Measurements from ENCODE around the gene KCNQ1.

KCNQ1 gene

DNA sequence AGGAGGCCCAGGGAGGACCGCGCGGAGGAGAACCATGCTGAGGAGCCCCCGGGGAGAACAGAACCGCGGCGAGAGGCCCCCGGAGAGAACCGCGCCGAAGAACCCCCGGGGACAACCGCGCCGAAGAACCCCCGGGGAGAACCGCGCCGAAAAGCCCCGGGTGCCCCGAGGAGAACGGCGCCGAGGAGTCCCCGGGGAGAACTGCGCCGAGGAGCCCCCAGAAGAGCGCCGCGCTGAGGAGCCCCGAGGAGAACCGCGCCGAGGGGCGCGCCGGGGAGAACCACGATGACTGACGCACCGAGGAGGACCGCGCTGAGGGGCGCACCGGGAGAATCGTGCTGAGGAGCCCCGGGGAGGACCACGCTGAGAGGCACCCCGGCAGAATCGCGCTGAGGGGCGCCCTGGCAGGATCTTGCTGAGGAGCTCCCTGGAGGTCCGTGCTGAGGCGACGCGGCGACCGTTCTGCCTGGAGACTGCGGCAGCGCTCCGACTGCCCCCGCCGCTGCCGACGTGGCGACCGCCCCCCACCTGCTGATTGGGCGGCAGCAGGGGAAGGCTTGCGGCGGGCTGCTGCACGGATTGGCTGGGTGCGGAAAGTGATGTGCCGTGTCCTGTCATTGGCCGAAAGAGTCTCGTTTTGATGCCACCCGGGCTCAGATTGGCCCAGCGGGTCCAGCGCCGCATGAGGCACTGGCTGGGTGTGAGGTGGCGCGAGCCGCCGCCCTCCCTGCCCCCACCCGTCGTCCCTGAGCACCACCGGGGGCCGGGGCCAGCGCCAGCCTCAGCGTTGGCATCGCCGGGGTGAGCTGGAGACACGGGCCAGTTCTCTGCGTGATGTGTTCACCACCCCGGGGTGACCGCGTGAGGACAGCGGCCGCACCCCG is 255.0 kb downstream of the KCNQ1 start, which contains the start of gene KCNQ1OT1:
TSS of gene KCNQ1OT1 (minus strand) at position 464 of the 884 bp plus-strand sequence.
- peak; percentile 90 for DNase-seq (ENCODE audit: low spot score)

DNA sequence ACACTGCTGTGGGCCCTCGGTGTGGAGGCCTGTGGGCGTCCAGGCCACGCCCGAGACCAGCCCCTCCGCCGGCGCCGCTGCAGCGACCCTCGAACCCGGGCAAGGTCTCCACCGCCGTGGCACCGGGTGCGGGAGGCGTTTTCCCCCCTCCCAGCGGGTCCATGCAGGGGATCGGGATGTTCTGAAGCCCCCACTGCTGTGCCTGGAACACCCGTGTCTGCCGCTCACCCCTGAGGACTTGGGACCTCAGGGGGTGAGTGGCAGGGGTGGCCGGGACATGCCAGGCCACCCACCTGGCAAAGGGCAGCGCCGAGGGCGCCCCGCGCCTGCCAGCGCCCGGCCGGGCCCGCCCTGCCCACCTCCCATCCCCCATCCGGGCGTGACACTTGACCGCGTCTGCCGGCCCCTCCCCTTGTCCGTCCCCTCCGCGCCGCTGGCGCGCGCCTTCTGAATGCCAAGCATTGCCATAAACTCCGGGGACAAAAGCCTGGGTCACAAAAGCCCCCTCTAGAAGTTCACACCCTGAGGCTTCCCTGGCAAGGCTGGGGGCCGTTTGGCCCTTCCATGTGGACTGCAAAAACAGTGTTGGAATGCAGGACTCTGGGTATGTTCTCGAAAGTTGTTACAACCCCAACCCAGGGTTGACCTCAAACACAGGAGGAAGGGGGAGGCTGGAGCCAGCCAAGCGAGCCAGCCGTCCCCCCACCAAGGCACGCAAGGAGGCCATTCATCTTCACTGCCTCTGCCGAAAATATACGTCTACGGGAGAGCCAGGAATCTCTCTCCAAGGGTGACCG is 255.8 kb downstream of the KCNQ1 start:
- DNase-seq (ENCODE audit: low spot score) = peak; percentile 39

DNA sequence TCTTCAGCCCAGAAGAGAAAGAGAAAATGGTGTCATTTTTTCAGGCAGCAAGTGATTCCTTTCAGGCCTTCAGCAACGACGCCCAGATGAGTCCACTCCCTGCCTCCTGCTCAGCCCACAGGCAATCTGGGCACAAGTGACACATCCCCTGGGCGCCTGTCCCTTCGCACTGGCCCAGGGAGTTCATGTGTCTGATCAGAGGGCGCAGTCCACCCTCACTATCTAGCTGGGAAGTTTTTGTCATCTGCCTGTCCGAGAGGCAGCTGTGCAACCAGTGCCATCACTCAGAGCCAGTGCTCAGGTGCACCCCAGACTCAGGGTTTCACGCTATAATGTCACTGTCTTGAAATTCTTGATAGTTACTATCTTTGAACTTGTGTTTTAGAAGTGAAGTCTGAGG is 256.4 kb downstream of the KCNQ1 start:
- DNase-seq (ENCODE audit: low spot score) = no peak

DNA sequence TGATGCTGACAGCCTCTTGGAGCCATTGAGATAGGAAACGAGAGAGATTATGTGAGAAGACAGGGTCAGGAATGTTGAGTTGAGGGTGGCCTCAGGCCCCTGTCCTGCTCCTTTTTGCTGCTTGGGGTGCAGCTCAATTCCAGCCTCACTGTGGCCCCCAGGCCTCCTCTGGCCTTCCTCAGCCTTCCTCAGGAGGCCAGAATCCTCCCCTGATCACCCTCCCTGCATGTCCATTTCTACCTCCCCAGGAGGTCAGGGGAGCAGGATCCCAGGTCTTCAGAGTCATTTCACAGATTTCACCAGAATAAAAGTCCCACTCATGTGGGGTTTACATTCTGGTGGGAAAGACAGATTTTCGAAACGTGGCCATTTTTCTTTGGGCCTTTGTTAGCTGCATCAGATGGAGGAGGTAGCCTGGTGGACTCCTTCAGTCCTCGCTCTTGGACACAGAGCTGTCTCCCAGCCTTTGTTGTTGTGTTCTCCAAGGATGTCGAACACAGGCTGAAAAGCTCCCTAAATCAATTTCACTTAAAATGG is 257.2 kb downstream of the KCNQ1 start:
- no peak for DNase-seq (ENCODE audit: low spot score)

DNA sequence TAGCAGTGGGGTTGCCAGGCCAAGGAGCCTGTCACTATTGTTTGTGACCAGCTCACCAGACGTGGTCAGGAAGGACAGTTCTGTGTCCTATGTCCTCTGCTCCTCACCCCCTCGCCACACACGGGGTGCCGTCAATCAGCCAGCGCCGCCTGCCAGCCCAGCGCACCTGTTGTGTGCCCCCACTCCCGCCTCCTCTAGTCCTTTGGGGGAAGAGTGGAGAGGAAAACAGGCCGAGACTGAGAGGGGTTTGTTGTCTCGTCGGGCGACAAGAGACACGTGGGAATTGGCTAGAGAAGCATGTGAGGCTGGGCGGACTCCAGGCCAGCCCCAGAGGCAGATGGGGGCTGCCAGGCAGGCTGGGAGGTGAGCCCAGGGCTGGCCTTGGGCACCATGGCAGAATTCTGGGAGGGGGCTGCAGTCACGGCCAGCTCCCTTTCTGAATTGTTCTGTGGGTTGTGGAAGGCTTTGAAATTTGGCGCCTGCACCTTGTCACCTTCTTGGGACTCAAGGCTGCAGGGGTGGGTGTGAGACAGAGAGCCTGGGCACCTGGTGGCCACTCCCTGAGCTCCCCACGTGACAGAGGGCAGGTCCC is 258.1 kb downstream of the KCNQ1 start:
- DNase-seq (ENCODE audit: low spot score) = peak; percentile 33

DNA sequence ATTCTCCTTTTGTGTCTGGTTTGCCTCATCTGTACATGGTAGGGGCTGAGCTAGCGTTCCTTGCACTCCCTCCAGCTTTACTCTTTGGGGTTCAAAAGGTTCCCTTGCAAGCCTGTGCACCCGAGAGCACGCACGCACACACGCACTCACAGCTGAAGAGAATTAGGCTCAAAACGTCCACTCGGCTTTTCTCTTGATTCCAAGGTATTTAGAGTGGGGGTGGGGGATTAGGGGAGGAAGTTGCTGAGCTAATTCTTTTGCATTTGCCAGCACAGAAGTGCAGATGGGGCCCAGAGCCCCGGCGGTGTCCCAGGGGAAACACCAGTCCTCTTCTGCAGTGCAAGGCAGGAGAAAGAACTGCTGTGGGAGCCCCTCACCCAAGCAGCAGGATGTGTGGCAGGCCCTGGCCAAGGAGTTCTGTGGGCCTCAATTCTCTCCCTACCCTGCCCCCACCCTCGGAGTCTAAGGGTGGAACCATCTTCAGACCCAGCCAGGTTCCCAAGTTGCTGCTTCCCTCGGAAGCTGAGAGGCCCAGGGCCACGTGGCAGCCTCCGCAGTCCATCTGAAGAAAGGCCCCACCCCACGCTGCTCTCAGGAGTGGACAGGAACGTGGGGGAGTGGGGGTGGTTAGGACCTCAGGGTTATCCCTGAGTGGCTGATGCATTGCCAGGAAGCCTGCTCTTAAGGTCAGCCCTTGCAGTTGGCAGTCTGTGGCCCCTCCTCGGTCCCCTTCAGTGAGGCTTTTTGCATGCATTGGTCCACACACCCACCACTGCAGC is 258.7 kb downstream of the KCNQ1 start:
- no peak for DNase-seq (ENCODE audit: low spot score)

DNA sequence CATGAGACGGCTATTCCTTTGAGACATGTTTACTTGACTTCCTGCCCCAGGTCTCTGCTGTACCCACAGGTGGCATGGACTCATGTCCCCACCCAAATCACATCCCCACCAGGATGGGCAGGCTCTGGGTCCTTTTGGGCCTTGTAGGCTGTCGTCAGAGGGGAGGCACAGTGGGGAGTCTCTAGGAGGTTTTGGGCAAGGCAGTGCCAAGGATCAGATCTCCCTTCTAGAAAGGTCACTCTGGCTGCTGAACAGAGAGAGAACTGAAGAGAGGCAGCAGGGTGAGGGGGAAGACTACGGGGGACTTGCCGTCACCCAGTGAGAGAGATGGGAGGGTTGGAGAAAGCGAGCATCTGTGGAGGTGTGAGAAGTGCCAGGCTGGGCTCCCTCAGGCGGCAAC is 259.5 kb downstream of the KCNQ1 start:
- DNase-seq (ENCODE audit: low spot score) = no peak

DNA sequence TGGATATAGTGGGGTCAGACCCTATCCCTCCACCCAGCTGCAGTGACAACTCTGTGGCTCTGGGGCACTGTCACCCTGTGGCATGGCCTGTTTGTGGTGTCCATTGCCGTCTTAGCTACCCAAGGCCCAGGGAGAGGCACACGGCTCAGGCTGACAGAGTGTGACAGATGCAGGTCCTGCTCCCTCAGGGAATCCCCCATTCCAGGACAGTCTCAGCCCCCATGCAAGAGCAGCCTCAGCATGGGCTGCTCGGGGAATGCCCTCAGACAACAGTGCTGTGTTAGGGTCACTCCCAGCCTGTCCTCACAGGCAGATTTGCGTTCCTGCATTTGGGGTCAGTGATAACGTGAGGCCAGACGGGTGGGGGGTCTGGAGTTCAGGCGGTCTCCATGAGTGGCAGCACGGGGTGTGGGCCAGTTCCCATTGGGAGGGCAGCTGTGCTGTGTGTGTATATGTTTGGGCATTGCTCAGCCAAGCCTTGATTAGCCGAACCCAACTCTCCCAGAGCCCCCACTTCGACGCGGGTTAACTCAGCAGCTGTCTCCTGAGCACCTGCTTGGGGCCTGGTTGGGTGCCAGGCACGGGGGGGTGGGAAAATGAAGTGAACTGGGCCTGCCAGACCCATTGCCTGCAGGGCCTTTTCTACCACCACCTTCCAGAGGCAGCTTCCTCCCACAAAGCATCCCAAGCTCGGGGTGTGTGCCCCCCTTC is 260.2 kb downstream of the KCNQ1 start:
- DNase-seq (ENCODE audit: low spot score) = no peak

DNA sequence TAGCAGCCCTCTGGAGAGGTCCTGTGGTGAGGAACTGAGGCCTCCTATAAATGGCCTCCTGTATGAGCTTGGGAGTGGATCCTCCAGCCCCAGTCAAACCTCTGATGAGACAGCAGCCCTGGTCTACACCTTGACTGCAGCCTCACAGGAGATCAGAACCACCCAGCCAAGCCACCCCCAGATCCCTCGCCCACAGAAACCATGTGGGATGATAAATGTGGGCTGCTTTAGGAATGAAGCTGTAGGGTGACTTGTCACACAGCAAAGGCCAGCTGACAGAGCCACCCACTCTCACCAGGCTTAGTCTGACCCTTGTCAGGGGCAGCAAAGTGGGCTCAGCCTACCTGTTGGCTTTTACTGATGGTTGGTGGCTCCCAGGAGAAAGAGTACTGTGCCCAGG is 261.5 kb downstream of the KCNQ1 start:
- DNase-seq (ENCODE audit: low spot score) = no peak

DNA sequence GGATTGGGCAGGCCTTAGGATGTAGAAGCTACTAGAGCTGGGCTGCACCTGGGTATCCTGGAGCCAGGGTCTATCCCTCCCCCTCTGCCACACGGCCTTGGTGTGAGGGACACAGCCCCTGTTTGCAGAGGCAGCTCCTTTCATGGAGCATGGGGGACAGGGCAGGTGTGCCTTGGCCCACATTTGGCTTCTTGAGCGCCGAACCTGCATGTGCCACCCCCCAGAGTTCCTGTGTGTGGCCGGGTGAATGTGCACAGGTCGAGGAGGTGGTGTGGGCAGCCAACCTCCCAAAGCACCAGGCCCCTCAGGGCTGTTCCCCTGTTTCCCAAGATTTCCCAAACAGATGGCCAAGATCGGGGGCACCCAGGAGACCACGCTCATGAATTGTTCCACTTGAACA is 262.9 kb downstream of the KCNQ1 start:
- DNase-seq (ENCODE audit: low spot score) = no peak

DNA sequence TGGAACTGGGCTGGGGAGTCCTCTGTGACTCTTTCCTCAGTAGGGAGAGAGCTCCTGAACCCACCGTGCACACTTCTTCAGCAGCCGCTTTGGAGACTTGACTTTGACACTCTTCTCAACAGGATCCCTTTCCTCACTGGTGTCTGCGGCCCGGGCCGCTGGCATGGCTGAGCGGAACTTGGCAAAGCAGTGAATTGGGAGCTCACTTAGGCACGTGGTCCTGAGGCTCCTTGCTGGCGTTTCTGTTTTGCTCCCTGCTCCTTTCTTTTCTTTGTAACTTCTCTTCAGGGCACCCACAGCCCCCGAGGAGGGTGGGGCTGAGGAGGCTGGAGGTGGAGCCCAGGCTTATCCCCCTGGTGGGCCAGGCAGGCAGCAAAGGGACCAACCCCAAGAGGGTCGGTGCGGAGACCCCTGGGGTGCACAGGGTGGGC is 263.4 kb downstream of the KCNQ1 start:
- DNase-seq (ENCODE audit: low spot score) = no peak

DNA sequence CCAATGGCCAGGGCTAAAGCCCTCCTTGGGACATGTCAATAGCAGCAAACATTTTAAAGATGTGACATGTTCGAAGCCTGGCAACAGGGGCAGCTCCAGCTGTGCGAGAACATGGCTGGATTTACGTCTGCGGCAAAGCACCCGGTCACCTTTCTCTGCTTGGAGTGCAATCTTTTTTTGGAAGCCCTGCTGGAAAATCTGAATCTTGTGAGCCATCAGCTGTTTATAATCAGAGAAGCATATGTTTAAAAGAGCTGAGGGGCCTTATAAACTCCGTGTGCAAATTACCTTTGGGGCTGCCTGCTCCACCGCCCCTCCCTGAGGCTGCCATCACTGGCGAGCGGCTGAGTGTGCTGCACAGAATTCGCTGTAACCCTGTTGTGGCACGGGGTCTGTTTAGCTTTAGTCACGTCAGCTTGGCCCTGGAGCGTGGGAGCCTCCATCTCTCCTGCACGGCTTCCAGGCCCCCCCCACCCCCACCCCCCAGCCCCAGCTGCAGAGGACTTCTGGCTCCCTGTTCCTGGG is 264.0 kb downstream of the KCNQ1 start:
- no peak for DNase-seq (ENCODE audit: low spot score)

DNA sequence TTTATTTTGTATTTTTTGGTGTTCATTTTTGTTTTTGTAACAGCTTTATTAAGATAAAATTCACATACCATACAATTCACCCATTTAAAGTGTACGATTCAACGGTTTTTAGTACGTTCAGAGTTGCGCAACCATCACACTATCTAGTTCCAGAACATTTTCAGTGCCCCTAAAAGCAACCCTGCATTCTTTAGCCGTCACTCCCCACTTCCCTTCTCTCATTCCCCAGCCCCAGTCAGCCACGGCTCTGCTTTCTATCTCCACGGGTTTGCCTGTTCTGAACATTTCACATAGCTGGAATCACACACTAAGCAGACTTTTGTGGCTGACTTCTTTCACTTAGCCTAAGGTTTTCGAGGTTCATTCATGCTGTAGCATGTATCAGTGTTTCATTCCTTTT is 264.6 kb downstream of the KCNQ1 start:
- DNase-seq (ENCODE audit: low spot score) = no peak

DNA sequence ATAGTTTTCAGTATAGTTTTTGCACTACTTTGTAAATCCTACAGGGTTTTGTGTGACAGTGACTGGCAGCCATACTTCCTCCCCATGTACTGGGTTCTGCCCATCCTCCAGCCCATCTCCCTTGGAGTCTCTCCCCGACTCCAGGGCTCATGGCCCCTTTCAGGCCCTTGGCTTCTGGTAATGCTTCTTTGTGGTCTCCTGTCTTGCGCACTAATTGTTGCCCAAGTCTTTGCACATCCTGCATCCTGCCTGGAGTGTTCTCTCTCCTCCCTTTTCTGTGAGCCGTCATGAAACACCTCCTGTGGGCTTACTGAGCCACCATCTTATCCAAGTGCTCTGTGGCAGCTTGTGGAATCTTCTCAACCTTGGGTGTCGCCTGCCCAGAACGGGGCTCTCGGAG is 266.4 kb downstream of the KCNQ1 start:
- no peak for DNase-seq (ENCODE audit: low spot score)

DNA sequence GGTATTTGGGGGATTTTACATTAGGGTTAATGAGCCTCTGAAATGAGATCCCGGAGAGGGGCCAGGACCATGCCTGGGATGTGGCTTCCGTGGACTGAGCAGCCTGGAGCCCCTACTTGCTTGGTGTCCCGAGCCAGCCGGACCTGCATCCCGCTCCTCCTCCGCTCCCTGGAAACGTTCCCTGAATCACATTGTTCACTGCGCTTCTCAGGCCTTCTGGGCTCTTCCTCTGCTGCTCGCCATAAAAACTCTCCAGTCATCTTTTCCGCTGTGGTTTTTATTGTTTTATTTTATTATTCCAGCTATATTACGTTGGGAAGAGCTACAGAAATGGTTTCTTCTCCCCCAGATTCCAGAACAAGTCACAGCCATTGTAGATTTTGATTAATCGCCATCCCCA is 268.3 kb downstream of the KCNQ1 start:
- no peak for DNase-seq (ENCODE audit: low spot score)

DNA sequence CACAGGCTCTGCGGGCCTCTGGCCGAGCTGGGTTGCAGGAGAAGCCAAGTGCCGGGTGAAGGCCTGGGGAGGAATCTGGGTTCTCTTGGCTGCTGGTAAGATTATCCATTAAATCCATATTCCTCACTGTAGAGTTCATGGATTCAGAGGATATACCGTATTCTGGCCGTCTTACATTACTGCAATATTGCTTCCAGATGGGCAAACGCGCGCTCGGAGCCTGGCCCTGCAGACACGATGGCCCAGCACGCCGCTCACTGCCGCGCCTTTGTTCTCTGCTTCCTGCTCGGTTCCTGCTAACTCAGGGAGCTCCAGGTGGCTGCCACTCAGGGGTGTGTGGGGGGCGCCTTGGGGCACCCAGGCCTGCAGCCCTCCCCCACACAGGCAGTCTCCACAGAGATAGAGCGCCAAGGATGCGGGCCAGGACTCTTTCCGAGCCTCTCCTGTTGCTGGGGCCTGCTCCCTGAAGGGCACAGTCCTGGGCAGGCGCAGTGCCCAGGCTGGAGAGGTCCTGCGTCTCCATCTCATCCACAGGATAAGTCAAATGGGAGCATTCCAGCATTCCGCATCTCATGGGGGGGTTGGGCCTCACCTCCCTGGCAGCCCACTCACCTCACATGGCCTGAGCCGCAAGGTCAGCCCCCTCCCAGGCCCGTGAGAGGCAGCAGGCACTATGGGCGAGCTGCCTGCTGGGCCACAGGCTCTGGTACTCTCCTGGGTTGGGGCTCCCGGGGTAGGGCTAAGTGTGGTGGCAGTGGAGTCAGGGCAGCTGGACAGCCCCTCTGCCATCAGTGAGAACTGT is 269.1 kb downstream of the KCNQ1 start:
- DNase-seq (ENCODE audit: low spot score) = no peak

DNA sequence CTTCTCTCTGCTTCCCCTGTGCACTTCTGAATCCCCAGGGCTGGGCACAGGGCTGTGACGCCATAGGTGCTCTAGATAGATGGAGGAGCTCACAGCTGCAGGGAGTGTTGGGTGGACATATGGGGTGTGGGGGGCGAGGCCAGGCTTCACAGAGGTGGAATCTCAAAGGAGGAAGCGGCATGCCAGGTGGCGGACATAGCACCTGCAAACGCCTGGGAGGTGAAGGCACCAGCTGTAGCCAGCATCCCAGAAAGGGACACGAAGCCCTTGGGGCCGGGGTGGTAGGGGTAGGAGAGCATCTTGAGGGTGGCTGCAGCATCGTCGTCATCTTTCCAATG is 269.6 kb downstream of the KCNQ1 start:
- no peak for DNase-seq (ENCODE audit: low spot score)

DNA sequence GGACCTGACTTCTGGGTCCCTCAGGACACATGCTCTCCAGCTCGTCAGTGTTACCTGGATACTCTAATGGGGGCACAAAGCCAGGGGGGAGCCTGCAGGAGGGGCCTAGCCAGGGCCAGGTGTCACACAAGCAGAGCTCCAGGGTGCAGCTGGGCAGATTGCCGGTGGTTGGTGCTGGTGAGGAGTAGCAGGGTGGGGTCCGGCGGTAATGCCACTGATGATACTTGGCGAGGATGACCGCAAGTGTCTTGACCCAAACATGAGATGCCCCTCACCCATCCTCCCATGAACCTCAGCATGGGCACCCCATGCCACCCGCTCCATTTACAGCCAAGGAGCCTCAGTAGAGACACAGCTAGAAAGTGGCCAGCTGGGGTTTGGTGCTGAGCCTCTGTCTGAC is 270.1 kb downstream of the KCNQ1 start:
- no peak for DNase-seq (ENCODE audit: low spot score)

DNA sequence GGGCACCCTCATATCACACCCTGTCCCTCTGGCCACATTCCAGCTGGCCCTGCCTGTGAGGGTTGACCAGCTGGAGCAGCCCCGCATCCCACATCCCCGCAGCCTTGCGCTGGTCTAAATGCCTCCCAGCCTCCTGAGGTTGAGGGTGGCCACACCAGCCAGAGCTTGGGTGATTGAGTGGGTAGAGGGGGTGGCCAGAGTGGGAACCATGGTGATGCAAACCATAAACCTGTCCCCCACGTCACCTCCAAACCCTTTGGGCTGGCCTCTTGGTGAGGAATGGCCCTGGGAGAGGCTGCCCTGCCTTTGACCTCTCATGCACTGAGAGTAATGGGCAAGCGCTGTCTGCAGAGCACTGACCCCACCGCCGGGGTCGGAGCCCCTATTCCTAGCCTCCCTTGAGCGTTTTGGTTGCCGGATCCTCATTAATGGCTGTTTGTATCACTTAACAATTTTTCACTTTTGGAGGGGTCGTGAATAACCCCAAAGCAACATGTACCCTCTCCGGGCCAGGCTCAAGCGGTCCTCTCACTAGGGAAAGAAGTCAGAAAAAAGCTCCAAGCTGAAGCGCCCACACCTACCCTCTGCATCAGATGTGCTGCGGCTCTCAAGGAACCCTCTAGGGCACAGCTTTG is 271.0 kb downstream of the KCNQ1 start:
- DNase-seq (ENCODE audit: low spot score) = no peak

Measured in pons (tissue), 1 donor.